Medulla oblongata (tissue), 1 donor: ENCODE measurements around the gene HGS.

Source experiments
- DNase-seq: peaks from one replicate; pipeline ENCODE4 v3.0.0-alpha.2; 2015; ENCODE audit errors: extremely low spot score

Gene HGS

DNA sequence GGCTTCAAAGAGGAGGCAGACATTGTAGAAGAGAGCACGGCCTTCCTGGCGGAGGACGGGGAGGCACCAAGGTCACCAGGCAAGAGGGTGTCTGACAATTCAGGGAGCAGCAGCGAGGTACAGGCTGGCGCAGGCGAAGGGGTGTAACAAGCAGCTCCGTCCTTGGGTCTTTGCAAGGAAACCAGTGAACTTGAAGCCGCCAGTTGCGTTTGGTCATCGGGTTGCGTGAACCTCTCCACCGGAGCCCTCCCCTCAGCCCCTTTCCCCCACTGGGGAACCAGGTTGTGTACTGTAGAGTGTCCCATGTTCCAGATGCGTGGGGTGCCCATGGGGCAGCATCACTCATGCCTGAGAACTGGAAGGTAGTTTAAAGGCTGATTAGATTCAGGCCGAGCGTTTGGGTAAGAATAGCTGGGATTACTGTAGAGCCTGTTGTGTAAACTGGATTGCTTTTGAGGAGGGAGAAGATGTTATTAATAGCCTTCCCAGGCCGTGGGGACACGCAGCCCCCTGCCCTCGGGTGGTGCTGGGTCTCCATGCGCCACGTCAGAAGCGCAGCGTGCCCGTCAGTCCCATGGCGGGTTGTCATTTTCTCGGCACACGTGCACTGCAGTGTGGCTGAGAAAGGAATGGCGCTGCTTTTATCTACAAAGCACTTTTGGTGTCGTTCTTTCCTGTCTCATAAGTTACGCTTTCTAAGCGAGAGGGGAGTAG is 21.9 kb downstream of the HGS start:
- DNase-seq, result no peak

DNA sequence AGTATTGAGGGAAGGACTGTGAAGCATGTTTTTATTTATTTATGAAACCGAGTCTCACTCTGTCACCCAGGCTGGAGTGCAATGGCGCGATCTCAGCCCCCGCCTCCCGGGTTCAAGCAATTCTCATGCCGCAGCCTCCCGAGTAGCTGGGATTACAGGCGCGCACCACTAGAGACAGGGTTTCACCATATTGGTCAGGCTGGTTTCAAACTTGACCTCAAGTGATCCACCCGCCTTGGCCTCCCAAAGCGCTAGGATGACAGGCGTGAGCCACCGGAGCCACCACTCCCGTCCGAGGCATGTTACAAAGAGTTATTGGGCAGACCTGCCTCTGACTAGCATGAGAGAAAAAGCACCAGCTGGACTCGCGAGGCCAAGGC is 22.4 kb downstream of the HGS start:
- DNase-seq, result no peak

DNA sequence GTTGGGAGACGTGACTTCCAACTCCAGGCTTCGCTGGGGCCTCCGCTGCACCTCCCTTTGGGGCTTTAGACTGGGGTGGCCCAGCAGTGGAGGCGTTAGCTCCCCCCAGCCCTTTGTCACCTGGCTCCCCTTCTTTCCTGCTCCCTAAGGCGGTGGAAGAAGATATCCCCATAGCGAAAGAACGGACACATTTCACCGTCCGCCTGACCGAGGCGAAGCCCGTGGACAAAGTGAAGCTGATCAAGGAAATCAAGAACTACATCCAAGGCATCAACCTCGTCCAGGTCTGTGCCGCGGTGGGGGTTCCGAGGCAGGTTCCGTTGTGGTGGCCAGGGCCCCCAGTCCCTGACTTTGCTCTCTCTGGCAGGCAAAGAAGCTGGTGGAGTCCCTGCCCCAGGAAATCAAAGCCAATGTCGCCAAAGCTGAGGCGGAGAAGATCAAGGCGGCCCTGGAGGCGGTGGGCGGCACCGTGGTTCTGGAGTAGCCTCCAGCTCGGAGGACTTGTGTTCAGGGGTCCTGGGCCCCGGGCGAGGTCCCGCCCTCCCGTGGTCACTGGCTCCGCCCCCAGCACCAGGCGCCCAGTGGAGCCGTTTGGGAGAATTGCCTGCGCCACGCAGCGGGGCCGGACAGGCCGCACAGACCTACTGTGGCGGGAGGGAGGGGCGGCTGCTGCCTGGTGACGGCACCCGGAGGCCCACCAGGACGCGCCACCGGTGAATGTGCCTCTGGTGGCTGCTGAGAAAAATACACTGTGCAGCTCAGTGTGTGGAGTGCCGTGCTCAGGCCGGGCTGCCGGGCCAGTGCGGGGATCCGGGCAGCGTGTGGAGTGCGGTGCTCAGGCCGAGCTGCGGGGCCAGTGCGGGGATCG is 23.2 kb downstream of the HGS start:
- DNase-seq, result no peak

DNA sequence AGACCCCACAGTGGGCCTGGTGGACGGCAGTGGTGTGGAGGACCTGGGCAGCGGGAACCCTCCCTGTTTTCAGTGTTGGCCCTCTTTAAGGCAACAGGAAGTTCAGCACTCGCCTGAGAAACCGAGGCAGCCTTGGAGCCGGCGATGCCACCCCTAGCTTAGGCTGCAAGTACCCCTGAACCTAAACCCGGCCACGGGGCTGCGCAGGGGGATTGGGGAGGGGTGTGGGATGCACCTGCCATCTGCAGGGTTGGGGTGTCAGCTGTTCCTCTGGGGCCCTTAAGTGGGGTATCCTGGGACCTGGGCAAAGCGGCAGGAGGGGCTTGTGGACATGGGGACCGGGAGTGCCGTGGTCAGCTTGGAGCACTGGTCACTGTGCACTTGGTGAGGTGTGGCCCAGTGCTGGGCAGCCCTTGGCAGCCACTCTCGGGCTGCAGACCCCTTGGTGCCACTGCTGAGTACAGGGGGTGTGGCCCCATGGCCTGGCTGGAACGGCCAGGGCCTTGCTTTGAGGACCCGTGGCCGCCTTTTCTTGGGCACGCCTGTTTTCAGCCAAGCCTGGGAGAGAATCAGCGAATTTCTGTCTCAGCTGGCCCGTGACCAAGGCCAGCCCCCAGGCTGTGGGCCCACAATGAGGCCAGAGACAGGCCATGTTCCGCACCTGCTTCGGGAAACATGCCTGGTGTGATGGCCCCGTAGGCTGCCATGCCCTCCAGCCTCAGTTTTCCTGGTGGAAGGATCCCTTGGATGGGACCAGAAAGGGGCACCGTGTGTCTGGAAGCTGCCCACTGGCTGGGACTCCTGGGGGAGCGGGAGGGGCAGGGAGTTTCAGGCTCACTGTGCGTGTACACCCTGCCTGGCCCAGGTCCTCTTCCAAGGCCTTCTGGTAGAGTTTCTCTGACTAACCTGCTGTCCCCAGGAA is 24.2 kb downstream of the HGS start:
- DNase-seq, result no peak

DNA sequence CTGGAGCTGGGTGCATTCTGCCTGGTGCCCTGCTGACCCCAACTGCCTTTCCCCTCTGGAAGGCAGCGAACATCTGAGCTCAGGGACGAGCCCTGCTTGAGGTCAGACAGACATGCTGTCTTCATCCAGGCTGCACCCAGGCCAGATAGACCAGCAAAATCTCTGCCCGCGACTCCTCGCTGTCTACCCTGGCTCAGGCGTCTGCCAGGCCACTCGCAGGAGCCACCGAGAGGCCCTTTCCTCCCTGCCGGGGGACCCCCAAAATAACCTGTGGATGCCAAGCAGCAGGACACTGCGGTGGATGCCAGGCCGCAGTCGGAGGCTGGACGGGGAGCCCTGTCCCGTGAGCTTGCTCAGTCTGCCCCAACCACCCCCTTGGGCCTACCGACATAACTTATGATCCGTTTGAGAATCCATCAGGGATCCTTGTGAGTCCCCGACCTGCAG is 25.0 kb downstream of the HGS start:
- DNase-seq, result no peak

DNA sequence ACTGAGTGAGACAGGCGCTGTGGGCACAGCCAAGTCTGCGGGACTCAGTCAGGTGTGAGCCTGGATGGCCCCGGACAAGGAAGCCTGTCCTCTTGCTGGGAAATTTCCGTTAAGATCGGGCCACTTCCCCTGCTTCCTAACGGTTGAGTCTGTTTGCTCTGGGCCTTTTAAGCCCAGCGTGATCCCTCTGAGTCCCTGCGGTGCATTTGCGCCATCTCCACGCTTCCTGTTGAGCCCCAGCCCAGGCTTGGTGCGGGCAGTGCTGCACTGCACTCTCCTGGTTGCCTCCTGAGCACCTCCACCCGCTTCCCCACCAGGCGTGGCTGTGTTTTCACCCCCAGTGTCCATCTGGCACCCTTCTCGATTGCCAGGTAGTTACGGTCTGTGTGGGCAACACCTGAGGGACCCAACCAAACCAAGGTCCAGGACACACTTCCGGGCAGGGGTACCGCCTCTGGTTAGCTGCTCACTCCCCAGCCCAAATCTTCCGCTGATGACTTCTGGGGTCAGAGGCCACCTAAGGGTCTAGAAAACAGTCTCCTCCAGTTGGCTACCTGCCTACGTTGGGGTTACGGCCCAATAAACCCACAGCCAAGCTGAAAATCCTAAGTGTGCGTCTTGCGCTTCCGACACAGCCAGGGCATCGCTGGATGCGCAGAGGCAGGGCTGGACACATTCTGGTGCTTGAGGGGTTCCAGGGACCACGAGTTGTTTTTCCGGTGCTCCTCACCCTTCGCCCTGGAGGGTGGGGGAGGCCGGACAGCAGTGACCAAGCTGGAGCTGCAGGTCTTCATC is 26.9 kb downstream of the HGS start:
- no peak for DNase-seq

DNA sequence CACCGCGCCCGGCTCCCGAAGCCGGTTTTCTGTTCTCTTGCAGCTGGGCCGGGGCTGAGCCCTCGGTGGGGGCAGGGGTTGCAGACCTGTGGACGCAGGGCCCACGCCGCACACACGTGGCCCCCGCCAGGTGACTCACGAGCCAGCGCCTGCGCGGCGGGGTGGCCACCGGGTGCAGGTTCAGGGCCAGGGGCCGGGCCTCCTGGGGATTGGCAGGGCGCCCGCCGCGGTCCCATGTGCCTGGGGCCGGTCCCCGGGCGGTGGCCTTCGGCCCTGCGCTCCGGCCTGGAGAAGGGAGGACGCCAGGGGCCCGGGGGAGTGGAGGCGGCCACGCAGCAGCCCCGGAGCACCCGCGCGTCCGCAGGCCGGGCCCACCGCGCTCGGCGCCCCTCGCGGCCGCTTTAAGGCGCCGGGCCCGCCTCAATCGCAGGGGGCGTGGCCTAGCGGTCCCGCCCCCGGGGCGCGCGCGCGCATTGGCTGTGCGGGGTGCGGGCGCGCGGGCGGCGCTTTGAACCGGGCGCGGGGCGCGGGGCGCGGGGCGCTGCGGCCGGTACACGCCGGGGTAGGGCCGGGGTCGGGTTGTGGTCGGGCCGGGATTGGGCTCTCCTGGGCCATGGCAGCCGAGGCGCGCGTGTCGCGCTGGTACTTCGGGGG is 28.1 kb downstream of the HGS start, which contains the start of gene SLC25A10:
TSS of gene SLC25A10 (plus strand) at position 471 of the 654 bp plus-strand sequence. CDS start at position 614, 143 bp downstream.
- peak; percentile 76 for DNase-seq

DNA sequence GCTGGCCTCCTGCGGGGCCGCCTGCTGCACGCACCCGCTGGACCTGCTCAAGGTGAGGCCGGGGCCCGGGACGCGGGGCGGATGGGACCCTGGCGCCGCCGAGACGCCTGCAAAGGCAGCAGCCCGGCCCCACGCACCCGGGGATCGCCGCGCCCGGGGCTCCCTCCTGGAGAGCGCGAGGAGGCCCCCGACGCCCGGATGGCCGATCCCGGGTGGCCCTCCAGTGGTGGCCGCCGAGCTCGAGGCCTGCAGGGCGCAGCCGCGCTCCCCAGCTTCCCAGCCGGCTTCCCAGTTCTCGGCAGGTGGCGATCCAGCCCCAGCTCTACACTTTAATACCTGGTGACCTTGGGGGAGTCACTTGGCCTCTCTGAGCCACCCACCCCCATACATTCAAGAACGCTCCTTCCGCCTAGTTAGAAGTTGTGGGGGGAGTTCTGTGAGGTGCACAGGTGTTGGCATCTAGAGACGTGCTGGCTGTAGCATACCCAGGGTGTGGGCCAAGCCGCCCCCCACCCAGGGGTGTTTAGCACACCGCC is 28.7 kb downstream of the HGS start:
- DNase-seq, result no peak

DNA sequence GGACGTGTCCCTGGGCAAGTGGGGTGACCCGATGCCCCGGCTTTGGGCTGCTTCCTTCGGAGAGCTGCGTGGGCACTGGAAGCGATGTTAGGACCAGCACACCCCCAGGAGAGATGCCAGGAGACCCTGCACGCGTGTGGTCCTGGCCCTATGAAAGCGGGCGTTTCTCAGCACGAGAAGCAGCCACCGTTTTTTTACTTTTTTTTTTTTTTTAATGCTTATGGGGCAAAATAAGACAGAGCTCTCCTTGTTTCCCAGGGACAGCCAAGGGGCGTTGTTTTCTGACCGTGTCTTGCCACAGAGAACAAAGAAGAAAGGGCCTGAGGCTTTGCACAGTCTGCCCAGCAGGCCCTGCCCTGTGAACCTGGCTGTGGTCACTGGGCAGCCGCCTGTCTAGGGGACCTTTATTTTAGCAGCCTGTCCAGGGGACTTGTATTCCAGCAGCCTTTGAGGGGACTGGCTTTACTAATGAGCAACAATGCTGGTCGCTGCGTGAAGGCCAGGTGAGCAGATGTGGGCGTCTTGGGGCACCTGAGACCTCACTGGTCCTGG is 29.3 kb downstream of the HGS start:
- peak; percentile 50 for DNase-seq

DNA sequence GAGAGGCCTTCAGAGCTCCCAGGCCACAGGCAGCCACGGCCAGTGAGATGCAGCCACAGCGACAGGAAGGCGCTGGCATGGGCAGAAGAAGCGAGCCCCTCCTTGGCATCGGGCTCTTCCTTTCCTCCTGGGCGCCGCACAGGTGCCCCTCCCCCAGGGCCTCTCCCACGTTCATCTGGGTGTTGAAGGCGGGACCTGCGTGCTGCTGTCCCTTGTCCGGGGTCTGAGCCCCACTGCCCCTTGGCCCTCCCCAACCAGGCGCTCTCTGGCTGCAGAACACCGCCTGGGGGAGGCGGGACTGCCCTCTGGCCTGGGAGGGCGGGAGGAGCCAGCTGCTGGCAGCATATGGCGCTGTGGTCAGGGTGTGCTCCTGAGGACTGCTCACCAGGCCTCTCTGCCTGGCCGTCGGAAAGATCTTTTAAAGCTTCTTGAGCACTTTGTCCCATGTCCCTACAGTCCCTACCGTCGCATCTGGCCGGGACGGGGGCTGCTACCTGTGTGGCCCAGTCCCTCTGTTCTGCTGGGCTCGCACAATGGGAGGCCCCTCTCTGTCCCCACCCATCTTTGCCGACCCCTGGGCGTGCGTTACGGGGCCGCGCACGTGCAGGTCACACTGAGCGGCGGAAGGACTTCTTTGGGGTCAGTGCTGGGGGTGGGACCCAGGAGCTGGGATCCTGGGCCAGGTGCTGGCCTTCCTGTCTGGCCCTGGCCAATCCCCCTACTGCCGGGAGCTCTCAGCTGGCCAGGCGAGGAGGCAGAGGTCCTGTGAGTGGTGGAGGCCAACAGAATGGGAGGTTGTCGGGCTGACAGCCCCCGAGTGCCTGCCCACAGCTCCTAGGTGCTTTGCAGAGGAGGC is 30.0 kb downstream of the HGS start:
- no peak for DNase-seq

DNA sequence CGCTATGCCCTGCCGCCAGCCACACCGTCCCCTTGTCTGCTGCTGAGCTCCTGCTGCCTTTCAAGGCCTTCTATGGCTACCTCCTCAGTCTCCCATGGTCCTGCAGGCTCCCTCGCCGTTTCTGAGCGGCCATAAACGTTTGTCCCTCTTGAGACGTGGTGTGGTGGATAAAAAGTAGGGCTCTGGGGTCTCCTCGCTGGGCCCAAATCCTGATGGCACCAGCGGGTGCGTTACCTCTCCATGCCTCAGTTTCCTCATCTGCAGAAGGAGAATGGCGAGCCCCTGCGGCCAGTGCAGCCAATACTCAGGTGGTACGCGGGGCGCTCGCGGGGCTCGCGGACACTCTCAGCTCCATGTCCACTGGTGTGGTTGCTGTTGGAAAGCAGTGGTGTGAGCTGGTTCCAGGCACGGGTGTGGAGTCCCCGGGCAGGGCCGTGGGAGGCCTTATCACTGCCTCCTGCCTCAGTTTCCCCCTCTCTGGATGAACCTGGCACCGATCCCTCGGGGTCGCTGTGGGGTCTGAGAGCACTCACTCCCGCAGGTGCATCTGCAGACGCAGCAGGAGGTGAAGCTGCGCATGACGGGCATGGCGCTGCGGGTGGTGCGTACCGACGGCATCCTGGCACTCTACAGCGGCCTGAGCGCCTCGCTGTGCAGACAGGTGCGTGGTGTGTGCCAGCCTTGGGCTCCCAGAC is 30.7 kb downstream of the HGS start:
- DNase-seq, result no peak

DNA sequence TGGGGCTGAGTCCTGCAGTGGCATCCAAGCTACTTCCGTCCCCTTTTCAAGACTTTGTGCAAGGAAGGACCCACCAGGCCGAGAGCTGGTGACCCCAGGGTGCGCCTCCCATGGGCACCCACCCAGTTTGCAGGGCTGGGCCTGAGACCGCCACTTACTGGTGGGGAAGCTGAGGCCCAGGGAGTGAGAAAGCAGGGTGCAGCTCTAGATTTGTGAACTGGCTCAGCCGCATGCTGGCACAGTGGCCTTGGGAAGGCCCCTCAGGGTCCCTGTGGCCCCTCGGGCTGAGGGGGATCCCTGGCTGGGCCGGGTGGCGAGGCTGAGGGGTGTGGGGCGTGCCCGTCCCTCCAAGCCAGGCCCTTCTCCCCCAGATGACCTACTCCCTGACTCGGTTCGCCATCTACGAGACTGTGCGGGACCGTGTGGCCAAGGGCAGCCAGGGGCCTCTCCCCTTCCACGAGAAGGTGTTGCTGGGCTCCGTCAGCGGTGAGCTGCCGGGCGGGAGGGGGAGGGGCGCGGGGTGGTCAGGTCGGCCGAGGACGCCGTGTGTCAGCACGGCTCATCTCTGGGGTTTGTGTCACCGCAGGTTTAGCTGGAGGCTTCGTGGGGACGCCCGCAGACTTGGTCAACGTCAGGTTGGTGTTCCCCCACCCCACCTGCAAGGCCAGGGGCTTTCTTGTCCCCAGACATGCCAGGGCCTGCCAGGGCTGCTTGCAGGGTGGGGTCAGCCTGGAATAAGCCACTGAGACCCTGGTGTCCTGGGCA is 31.5 kb downstream of the HGS start:
- DNase-seq, result no peak

DNA sequence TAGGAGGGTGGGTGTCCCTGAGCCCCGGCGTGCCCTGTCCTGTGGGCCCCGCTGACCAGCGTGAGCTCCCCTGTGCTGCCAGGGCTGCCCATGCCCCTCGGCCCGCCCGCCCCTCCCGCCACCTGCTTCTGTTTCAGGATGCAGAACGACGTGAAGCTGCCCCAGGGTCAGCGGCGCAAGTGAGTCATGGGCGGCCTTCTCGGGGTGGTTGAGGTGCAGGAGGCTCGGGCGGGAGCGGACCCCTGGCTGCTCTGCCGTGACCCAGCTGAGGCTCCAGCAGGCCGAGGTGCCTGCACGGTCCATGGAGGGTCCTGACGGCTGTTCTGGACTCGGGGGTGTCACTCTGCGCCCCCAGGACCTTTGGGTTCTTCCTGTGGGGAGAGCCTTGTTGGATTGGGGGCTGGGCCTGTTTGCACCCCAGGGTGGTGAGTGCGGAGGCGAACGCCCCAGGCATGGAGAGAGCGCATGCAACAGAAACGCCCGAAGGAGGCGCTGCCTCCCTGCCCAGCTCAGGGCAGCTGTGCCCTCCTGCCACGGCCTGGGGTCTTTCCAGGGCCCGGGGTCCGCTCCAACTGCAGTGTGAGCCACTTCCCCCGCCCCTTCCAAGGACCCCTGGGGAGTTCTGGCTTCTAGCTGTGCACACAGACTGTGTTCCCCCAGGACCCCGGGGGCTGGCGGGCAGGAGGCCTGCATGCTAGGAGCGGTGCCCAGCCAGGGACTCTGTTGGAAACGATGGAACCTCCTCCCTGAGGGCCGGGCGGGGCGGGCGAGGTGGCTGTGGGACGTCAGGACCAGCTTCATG is 32.3 kb downstream of the HGS start:
- DNase-seq, result no peak

DNA sequence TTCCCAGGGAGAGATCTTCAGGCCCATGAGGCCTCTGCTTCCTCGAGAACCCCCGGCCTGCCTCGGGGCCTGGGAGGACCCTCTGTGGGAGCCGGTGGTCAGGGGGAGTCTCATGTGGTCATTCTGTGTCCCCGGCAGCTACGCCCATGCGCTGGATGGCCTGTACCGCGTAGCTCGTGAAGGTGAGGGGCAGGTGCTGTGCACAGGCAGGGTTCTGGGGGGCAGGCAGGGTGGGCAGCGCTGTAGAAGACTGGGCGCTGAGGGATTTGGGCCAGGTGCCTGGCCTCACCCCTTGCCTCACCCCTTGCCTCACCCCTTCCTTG is 32.8 kb downstream of the HGS start:
- no peak for DNase-seq

DNA sequence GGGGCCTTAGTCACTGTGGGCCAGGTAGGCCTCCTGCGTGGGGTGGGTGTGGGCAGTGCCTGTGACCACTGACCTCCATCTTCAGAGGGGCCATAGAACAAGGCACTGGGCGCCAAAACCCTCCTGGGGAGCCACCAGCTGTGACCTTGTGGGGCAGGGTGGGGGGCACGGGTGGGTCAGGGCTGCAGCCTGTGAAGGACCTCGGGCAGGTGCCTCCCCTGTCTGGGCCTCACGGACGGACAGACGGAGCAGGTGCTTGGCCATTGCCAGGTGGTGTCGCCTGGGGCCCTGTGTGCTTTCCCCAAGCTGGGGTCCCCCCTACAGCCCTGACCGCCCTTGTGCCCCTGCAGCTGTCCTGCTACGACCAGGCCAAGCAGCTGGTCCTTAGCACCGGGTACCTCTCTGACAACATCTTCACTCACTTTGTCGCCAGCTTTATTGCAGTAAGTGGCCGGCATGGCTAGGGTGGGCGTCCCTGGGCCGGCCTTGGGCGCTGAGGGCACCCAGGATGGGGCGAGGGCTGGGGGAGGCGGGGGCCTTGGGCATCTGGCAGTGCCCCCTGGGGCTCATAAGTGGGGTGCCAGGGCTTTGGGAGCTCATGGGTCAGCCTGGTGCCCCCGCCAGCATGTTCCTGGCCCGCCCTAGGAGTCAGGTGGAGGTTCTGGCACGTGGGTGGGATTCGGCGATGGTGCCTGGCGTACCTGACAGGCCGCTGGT is 33.4 kb downstream of the HGS start:
- no peak for DNase-seq

DNA sequence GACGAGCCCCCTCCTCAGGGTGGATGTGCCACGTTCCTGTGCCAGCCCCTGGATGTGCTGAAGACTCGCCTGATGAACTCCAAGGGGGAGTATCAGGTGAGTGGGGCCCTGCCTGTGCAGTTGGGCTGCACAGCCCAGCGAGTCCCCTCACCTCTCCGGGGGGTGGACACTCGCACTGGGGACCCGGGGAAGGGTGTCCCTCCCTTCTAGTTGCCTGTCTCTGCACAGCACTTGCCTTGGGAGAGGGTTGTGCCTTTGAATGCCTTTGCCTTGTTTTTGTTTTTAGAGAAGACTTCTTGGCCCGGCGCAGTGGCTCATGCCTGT is 33.9 kb downstream of the HGS start:
- no peak for DNase-seq
